ENCODE results near the gene GRIN2B. TPM values are rescaled to one million over a fixed set of nuclear protein-coding genes. Genes with fewer than 3 reads are reported as not detected.

The GRIN2B gene
- total RNA-seq, 3 donors from 2014 or later (not counting 1 experiment from before 2014, with no cell fraction given), result not detected

GRCh38 chr12:13976028-13976584 is 5.3 kb downstream of the GRIN2B start:
- ATAC-seq, result no peak
- peaks cover 33 to 45% of the 10 kb centered on the region in 2 donors for H3K27me3 Mint-ChIP-seq (ENCODE audit: low read depth in 2 of 2)
- WGBS (ENCODE audit: insufficient coverage), result 85% methylated on average over 6 of the region's 7 CpGs
- Histone ChIP-seq H3K4me3 (ENCODE audit: low read length) (no peak overlapping the region), H3K36me3 (ENCODE audit: control insufficient read depth, insufficient read depth, low read length) (no peaks in the 10 kb centered on the region), H3K27me3 (ENCODE audit: control insufficient read depth, insufficient read depth, low read length) (no peaks in the 10 kb centered on the region), H3K4me1 (ENCODE audit: control insufficient read depth, insufficient read depth, low read length) (peaks cover 2% of the 10 kb centered on the region), H3K9me3 (ENCODE audit: control insufficient read depth, insufficient read depth, low read length) (no peaks in the 10 kb centered on the region), H3K27ac (ENCODE audit: low read length) (no peak overlapping the region)
- H3K4me3 Mint-ChIP-seq, result no peak overlapping the region
- no peak overlapping the region for H3K27ac Mint-ChIP-seq
- no peak for DNase-seq
- H3K36me3 Mint-ChIP-seq, result peaks cover 10% of the 10 kb centered on the region
- TF ChIP-seq, protein P1, sequence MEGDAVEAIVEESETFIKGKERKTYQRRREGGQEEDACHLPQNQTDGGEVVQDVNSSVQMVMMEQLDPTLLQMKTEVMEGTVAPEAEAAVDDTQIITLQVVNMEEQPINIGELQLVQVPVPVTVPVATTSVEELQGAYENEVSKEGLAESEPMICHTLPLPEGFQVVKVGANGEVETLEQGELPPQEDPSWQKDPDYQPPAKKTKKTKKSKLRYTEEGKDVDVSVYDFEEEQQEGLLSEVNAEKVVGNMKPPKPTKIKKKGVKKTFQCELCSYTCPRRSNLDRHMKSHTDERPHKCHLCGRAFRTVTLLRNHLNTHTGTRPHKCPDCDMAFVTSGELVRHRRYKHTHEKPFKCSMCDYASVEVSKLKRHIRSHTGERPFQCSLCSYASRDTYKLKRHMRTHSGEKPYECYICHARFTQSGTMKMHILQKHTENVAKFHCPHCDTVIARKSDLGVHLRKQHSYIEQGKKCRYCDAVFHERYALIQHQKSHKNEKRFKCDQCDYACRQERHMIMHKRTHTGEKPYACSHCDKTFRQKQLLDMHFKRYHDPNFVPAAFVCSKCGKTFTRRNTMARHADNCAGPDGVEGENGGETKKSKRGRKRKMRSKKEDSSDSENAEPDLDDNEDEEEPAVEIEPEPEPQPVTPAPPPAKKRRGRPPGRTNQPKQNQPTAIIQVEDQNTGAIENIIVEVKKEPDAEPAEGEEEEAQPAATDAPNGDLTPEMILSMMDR (IDR thresholded peaks at IDR 0.05), result no peak
- H3K9me3 Mint-ChIP-seq, result no peaks in the 10 kb centered on the region
- intact Hi-C loops (cut with micrococcal nuclease), result no loop called here
- peaks cover 0 to 5% of the 10 kb centered on the region in 2 donors for H3K4me1 Mint-ChIP-seq

GRCh38 chr12:13973996-13974395 is 7.4 kb downstream of the GRIN2B start:
- no peak overlapping the region for H3K27ac ChIP-seq (ENCODE audit: low read length)
- TF ChIP-seq, protein P1 (IDR thresholded peaks at IDR 0.05), result no peak
- Mint-ChIP-seq H3K9me3 (no peaks in the 10 kb centered on the region), H3K4me3 (no peak overlapping the region), H3K4me1 (no peaks in the 10 kb centered on the region), H3K36me3 (no peaks in the 10 kb centered on the region), H3K27me3 (ENCODE audit: low read depth in 2 of 2) (peaks cover 16 to 24% of the 10 kb centered on the region in 2 donors), H3K27ac (no peak overlapping the region)
- DNase-seq (no peak), ATAC-seq (no peak)
- intact Hi-C loops (cut with micrococcal nuclease), result no loop called here
- no peaks in the 10 kb centered on the region for H3K4me1 ChIP-seq (ENCODE audit: control insufficient read depth, insufficient read depth, low read length)
- no peaks in the 10 kb centered on the region for H3K9me3 ChIP-seq (ENCODE audit: control insufficient read depth, insufficient read depth, low read length)
- no peaks in the 10 kb centered on the region for H3K36me3 ChIP-seq (ENCODE audit: control insufficient read depth, insufficient read depth, low read length)
- no peak overlapping the region for H3K4me3 ChIP-seq (ENCODE audit: low read length)
- no peaks in the 10 kb centered on the region for H3K27me3 ChIP-seq (ENCODE audit: control insufficient read depth, insufficient read depth, low read length)

DNA sequence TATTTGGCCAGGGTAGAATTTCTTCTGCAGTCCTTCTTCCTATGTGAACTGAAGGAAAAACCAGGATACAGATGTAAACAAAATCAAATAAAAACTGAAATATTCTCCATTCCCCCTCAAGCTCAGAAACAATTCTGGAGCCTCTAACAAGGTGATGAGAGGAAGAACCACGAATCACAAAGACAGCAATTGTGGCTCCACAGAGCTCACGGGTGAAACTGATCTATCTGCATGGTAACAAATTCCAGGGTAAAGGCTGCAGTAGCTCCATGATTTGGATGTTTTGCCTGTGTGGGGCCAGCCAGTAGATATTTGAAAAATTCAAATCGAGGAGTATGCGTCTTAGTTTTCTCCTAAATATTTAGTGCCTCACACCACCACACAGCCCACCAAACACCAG is 10.6 kb downstream of the GRIN2B start:
- ATAC-seq (no peak), DNase-seq (no peak)
- H3K27ac ChIP-seq (ENCODE audit: low read length), result no peak overlapping the region
- 54% methylated on average over 2 of the region's 4 CpGs for WGBS (ENCODE audit: insufficient coverage)
- H3K27me3 ChIP-seq (ENCODE audit: control insufficient read depth, insufficient read depth, low read length), result no peaks in the 10 kb centered on the region
- Mint-ChIP-seq H3K9me3 (no peaks in the 10 kb centered on the region), H3K4me3 (no peak overlapping the region), H3K36me3 (no peaks in the 10 kb centered on the region), H3K27me3 (ENCODE audit: low read depth in 2 of 2) (peaks cover 0 to 2% of the 10 kb centered on the region in 2 donors), H3K27ac (no peak overlapping the region), H3K4me1 (no peaks in the 10 kb centered on the region)
- TF ChIP-seq, protein P1 (IDR thresholded peaks at IDR 0.05), result no peak
- intact Hi-C loops (cut with micrococcal nuclease), result no loop called here
- H3K9me3 ChIP-seq (ENCODE audit: control insufficient read depth, insufficient read depth, low read length), result no peaks in the 10 kb centered on the region
- no peaks in the 10 kb centered on the region for H3K36me3 ChIP-seq (ENCODE audit: control insufficient read depth, insufficient read depth, low read length)
- H3K4me1 ChIP-seq (ENCODE audit: control insufficient read depth, insufficient read depth, low read length), result no peaks in the 10 kb centered on the region
- no peak overlapping the region for H3K4me3 ChIP-seq (ENCODE audit: low read length)

- no peak for ATAC-seq
- WGBS (ENCODE audit: insufficient coverage), result 80% methylated on average over 1 of the region's 3 CpGs
- intact Hi-C loops (cut with micrococcal nuclease), result no loop called here
Observed at GRCh38 chr12:13968281-13968680, 13.1 kb downstream of the GRIN2B start.

More at GRCh38 chr12:13968281-13968680, 13.1 kb downstream of the GRIN2B start:
- Histone ChIP-seq H3K27ac (ENCODE audit: low read length) (no peak overlapping the region), H3K9me3 (ENCODE audit: control insufficient read depth, insufficient read depth, low read length) (no peaks in the 10 kb centered on the region), H3K27me3 (ENCODE audit: control insufficient read depth, insufficient read depth, low read length) (no peaks in the 10 kb centered on the region), H3K4me3 (ENCODE audit: low read length) (no peak overlapping the region), H3K36me3 (ENCODE audit: control insufficient read depth, insufficient read depth, low read length) (no peaks in the 10 kb centered on the region), H3K4me1 (ENCODE audit: control insufficient read depth, insufficient read depth, low read length) (no peaks in the 10 kb centered on the region)
- DNase-seq, result no peak
- H3K36me3 Mint-ChIP-seq, result no peaks in the 10 kb centered on the region
- no peak overlapping the region for H3K27ac Mint-ChIP-seq
- TF ChIP-seq, protein P1 (IDR thresholded peaks at IDR 0.05), result no peak
- H3K9me3 Mint-ChIP-seq, result no peaks in the 10 kb centered on the region
- no peak overlapping the region for H3K4me3 Mint-ChIP-seq
- H3K4me1 Mint-ChIP-seq, result no peaks in the 10 kb centered on the region
- peaks cover 0 to 3% of the 10 kb centered on the region in 2 donors for H3K27me3 Mint-ChIP-seq (ENCODE audit: low read depth in 2 of 2)

Data from natural killer cell (primary cell).